Neural cell (in vitro differentiated cells): Measurements from ENCODE around the gene MBD3L2B.

Experiments used
- EP300 ChIP-seq: fragments of 450-650 bp; conservative IDR thresholded peaks from 2 replicates; pipeline ENCODE4 v1.6.1; 2014; ENCODE audit warnings: antibody characterized with exemption, mild to moderate bottlenecking, moderate library complexity; ENCODE audit not compliant: poor library complexity, severe bottlenecking
- EZH2 ChIP-seq: fragments of 200-600, 300-800 bp; shearing (Covaris generic), sonication (generic); IDR thresholded peaks from 2 replicates; pipeline ENCODE4 v1.6.1; 2014; ENCODE audit warnings: antibody characterized with exemption, low read length, borderline replicate concordance, mild to moderate bottlenecking; ENCODE audit not compliant: insufficient read depth, poor library complexity, severe bottlenecking
- POLR2AphosphoS5 ChIP-seq: IDR thresholded peaks from 2 replicates; pipeline ENCODE4 v1.6.1; 2012
- RAD21 ChIP-seq: fragments of 450-650 bp; conservative IDR thresholded peaks from 2 replicates; pipeline ENCODE4 v1.6.1; 2014; ENCODE audit warnings: antibody characterized with exemption, mild to moderate bottlenecking, moderate library complexity
- TAF1 ChIP-seq: IDR thresholded peaks from 2 replicates; pipeline ENCODE4 v1.6.1; 2012; ENCODE audit warnings: low read depth
- TF ChIP-seq, protein P1 (sequence below): fragments of 450-650 bp; IDR thresholded peaks from 2 replicates; pipeline ENCODE4 v1.5.1; 2014; ENCODE audit warnings: antibody characterized with exemption, mild to moderate bottlenecking, moderate library complexity; ENCODE audit not compliant: poor library complexity, severe bottlenecking
- TF ChIP-seq, protein P2 (sequence below): IDR thresholded peaks from 2 replicates; pipeline ENCODE4 v1.6.1; 2012; ENCODE audit warnings: borderline replicate concordance

DNA sequence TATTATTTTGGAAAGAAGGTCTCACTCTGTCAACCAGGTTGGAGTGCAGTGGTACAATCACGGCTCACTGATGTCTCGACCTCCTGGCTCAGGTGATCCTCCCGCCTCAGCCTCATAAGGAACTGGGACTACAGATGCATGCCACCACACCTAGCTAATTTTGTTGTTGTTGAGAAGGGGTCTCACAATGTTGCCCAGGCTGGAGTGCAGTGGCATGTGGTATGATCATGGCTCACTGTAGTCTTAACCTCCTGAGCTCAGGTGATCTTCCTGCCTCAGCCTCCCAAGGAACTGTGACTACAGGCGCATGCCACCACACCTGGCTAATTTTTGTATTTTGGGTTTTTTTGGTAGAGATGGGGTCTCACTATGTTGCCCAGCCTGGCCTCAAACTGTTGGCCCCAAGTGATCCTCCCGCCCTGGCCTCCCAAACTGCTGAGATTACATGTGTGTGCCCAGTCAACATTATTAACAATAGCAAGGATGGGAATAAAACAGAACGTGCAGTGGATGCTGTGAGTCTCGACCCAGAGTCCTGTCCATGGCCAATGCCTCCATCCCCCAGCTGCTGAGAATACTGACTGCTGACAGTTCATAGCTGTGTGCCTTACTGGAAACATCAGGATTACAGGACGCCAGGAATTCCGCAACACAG, 42.7 kb upstream of the MBD3L2B start:
- TF ChIP-seq, protein P1, sequence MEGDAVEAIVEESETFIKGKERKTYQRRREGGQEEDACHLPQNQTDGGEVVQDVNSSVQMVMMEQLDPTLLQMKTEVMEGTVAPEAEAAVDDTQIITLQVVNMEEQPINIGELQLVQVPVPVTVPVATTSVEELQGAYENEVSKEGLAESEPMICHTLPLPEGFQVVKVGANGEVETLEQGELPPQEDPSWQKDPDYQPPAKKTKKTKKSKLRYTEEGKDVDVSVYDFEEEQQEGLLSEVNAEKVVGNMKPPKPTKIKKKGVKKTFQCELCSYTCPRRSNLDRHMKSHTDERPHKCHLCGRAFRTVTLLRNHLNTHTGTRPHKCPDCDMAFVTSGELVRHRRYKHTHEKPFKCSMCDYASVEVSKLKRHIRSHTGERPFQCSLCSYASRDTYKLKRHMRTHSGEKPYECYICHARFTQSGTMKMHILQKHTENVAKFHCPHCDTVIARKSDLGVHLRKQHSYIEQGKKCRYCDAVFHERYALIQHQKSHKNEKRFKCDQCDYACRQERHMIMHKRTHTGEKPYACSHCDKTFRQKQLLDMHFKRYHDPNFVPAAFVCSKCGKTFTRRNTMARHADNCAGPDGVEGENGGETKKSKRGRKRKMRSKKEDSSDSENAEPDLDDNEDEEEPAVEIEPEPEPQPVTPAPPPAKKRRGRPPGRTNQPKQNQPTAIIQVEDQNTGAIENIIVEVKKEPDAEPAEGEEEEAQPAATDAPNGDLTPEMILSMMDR = no peak
- TF ChIP-seq EP300 (no peak), POLR2AphosphoS5 (no peak), EZH2 (no peak), TAF1 (no peak), RAD21 (no peak)
- TF ChIP-seq, protein P2, sequence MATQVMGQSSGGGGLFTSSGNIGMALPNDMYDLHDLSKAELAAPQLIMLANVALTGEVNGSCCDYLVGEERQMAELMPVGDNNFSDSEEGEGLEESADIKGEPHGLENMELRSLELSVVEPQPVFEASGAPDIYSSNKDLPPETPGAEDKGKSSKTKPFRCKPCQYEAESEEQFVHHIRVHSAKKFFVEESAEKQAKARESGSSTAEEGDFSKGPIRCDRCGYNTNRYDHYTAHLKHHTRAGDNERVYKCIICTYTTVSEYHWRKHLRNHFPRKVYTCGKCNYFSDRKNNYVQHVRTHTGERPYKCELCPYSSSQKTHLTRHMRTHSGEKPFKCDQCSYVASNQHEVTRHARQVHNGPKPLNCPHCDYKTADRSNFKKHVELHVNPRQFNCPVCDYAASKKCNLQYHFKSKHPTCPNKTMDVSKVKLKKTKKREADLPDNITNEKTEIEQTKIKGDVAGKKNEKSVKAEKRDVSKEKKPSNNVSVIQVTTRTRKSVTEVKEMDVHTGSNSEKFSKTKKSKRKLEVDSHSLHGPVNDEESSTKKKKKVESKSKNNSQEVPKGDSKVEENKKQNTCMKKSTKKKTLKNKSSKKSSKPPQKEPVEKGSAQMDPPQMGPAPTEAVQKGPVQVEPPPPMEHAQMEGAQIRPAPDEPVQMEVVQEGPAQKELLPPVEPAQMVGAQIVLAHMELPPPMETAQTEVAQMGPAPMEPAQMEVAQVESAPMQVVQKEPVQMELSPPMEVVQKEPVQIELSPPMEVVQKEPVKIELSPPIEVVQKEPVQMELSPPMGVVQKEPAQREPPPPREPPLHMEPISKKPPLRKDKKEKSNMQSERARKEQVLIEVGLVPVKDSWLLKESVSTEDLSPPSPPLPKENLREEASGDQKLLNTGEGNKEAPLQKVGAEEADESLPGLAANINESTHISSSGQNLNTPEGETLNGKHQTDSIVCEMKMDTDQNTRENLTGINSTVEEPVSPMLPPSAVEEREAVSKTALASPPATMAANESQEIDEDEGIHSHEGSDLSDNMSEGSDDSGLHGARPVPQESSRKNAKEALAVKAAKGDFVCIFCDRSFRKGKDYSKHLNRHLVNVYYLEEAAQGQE = no peak
